Erythroblast (primary cell): ENCODE results near the gene BBC3.

Experiments used
- GATA1 ChIP-seq: IDR thresholded peaks from 2 replicates; pipeline ENCODE4 v1.6.1; 2011; ENCODE audit warnings: low read depth, mild to moderate bottlenecking, control low read depth, low read length, moderate library complexity
- POLR2A ChIP-seq: IDR thresholded peaks from 2 replicates; pipeline ENCODE4 v1.6.1; 2011; ENCODE audit warnings: mild to moderate bottlenecking, low read length

- TF ChIP-seq POLR2A (peak; percentile 82), GATA1 (no peak)
Observed at GRCh38 chr19:47273313-47274070, 42.5 kb upstream of the BBC3 start.
